Peyer's patch (tissue), 4 donors: ENCODE results near the gene ZSCAN21. TPM values are rescaled to one million over a fixed set of nuclear protein-coding genes. Genes with fewer than 3 reads are reported as not detected.

Experiments used
- DNase-seq, 3 donors: peaks; one replicate each; pipeline ENCODE4 v3.0.0-alpha.2; 2017 to 2019
- H3K27ac ChIP-seq, 4 donors: fragments of 200-600 bp; sonication (generic); one replicate each; pipeline ENCODE4 v1.5.1; 2016 to 2019
- H3K27me3 ChIP-seq, 2 donors: fragments of 200-600 bp; sonication (generic); one replicate each; pipeline ENCODE4 v1.5.1; 2019
- H3K36me3 ChIP-seq, 3 donors: fragments of 200-600 bp; sonication (generic); one replicate each; pipeline ENCODE4 v1.5.1; 2016 to 2019
- H3K4me1 ChIP-seq, 4 donors: fragments of 200-600 bp; sonication (generic); one replicate each; pipeline ENCODE4 v1.5.1; 2016 to 2019
- H3K4me3 ChIP-seq, 4 donors: fragments of 200-600 bp; sonication (generic); 1 replicate in 3 of 4; 2 replicates in 1 of 4; pipeline ENCODE4 v1.5.1; 2016 to 2019; ENCODE audit warnings: mild to moderate bottlenecking in 1 of 4
- H3K9me3 ChIP-seq, 4 donors: fragments of 200-600 bp; sonication (generic); one replicate each; pipeline ENCODE4 v1.5.1; 2016 to 2019; ENCODE audit warnings: mild to moderate bottlenecking in 1 of 4
- POLR2A ChIP-seq, 2 donors: fragments of 450-650 bp; IDR thresholded peaks; one replicate each; pipeline ENCODE4 v1.5.1; 2017; ENCODE audit warnings: antibody characterized with exemption in 2 of 2, mild to moderate bottlenecking in 2 of 2, moderate library complexity in 2 of 2
- total RNA-seq, 4 donors: library from RNA; depleted of rRNA; stranded (reverse); fragments of >200 nt; gene quantifications; one replicate each; pipeline ENCODE4 v1.1.0, GENCODE V29; 2016
- TF ChIP-seq, protein P1 (sequence below), 6 experiments: fragments of 450-650 bp in 4 of 6; fragments of 200-600 bp in 2 of 6; sonication (generic) in 1 of 6; IDR thresholded peaks; one replicate each; pipeline ENCODE4 v1.5.1; 2017 to 2019; ENCODE audit warnings: antibody characterized with exemption in 6 of 6, mild to moderate bottlenecking in 3 of 6, moderate library complexity in 1 of 6

Gene ZSCAN21
- total RNA-seq, 4 donors from 2014 or later, result 8.4 to 30.5 (median 12.0) TPM

DNA sequence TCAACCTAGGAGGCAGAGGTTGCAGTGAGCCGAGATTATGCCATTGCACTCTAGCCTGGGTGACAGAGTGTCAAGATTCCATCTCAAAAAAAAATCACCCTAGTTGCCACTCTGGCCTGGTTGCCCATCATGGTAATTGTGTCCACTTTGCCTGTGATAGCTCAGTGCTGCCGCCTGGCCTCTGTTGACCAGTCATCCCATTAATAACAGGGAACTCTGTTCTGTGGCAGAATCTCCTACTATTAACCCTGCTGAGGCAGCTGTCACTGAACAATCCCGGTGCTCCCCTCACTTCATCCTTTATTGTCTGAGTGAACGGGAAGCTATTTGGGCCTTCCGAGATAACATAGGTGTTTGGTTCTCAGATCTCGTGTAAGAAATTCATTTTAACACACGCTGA, 17.4 kb downstream of the ZSCAN21 start:
- TF ChIP-seq POLR2A (IDR thresholded peaks at IDR 0.05), result no peak
- TF ChIP-seq, protein P1, sequence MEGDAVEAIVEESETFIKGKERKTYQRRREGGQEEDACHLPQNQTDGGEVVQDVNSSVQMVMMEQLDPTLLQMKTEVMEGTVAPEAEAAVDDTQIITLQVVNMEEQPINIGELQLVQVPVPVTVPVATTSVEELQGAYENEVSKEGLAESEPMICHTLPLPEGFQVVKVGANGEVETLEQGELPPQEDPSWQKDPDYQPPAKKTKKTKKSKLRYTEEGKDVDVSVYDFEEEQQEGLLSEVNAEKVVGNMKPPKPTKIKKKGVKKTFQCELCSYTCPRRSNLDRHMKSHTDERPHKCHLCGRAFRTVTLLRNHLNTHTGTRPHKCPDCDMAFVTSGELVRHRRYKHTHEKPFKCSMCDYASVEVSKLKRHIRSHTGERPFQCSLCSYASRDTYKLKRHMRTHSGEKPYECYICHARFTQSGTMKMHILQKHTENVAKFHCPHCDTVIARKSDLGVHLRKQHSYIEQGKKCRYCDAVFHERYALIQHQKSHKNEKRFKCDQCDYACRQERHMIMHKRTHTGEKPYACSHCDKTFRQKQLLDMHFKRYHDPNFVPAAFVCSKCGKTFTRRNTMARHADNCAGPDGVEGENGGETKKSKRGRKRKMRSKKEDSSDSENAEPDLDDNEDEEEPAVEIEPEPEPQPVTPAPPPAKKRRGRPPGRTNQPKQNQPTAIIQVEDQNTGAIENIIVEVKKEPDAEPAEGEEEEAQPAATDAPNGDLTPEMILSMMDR (IDR thresholded peaks at IDR 0.05), result no peak
- H3K36me3 ChIP-seq, result peaks cover 4 to 58% (median 5%) of the 10 kb centered on the region in 3 donors
- H3K27ac ChIP-seq, result no peak overlapping the region
- DNase-seq, result no peak
- no peak overlapping the region for H3K4me3 ChIP-seq
- peaks cover 0 to 8% (median 0%) of the 10 kb centered on the region in 4 donors for H3K4me1 ChIP-seq
- H3K9me3 ChIP-seq, result peaks cover 0 to 13% (median 9%) of the 10 kb centered on the region in 4 donors
- H3K27me3 ChIP-seq, result no peaks in the 10 kb centered on the region

DNA sequence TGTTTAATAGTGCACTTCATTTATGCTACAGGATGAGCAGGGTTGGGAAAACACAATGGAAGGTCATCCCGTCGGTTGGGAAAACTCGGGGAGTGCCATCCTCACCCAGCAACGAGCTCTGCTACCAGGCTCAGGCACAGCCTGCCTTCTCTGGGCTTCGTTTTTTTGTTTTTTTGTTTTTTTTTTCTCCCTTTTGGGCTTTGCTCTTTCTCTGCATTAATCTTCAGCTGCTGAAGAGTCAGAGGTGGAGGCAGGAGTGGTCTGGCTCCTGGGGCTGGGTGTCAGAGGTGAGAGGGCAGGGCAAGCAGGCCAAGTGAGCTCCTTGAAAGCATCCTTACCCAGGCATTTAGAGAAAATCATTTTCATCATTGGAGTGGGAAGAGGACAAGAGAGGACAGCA, 20.4 kb downstream of the ZSCAN21 start:
- no peak for TF ChIP-seq POLR2A (IDR thresholded peaks at IDR 0.05)
- TF ChIP-seq, protein P1 (IDR thresholded peaks at IDR 0.05), result no peak
- H3K9me3 ChIP-seq, result peaks cover 0 to 25% (median 11%) of the 10 kb centered on the region in 4 donors
- H3K36me3 ChIP-seq, result peaks cover 5 to 65% (median 14%) of the 10 kb centered on the region in 3 donors

GRCh38 chr7:100071018-100071723, 21.6 kb downstream of the ZSCAN21 start:
- Histone ChIP-seq H3K4me3 (no peak overlapping the region), H3K4me1 (peaks cover 0 to 2% (median 0%) of the 10 kb centered on the region in 4 donors), H3K27ac (no peak overlapping the region), H3K9me3 (peaks cover 0 to 25% (median 11%) of the 10 kb centered on the region in 4 donors), H3K27me3 (no peaks in the 10 kb centered on the region), H3K36me3 (peaks cover 5 to 76% (median 14%) of the 10 kb centered on the region in 3 donors)
- TF ChIP-seq, protein P1 (IDR thresholded peaks at IDR 0.05), result no peak
- no peak for TF ChIP-seq POLR2A (IDR thresholded peaks at IDR 0.05)
- no peak for DNase-seq

More for the DNA sequence above, 20.4 kb downstream of the ZSCAN21 start:
- no peak overlapping the region for H3K4me3 ChIP-seq
- H3K27me3 ChIP-seq, result no peaks in the 10 kb centered on the region
- H3K4me1 ChIP-seq, result peaks cover 0 to 8% (median 0%) of the 10 kb centered on the region in 4 donors
- DNase-seq, result no peak
- no peak overlapping the region for H3K27ac ChIP-seq

DNA sequence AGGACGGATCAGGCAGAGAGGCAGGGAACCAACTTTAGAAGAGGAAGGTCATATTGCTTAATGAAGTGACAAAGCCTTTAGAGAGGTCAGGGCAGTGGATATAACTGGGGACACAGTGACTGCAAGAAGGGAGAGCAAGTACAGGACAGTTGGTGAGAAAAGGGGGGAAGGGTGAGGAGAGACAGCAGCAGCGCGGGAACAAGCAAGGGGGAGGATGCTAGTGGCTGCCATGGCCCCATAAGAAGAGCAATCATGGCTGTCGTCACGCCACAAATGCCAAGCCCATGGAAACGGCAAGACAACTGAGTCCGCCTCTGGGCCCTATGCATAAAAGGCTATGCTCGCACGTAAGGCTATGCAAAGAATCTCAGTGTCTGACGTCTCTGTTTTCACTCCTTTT, 22.9 kb downstream of the ZSCAN21 start:
- DNase-seq, result no peak
- Histone ChIP-seq H3K4me1 (peaks cover 0 to 14% (median 0%) of the 10 kb centered on the region in 4 donors), H3K27ac (no peak overlapping the region), H3K9me3 (peaks cover 0 to 25% (median 11%) of the 10 kb centered on the region in 4 donors), H3K36me3 (peaks cover 5 to 87% (median 14%) of the 10 kb centered on the region in 3 donors), H3K27me3 (no peaks in the 10 kb centered on the region), H3K4me3 (no peak overlapping the region)
- no peak for TF ChIP-seq POLR2A (IDR thresholded peaks at IDR 0.05)
- TF ChIP-seq, protein P1 (IDR thresholded peaks at IDR 0.05), result no peak

DNA sequence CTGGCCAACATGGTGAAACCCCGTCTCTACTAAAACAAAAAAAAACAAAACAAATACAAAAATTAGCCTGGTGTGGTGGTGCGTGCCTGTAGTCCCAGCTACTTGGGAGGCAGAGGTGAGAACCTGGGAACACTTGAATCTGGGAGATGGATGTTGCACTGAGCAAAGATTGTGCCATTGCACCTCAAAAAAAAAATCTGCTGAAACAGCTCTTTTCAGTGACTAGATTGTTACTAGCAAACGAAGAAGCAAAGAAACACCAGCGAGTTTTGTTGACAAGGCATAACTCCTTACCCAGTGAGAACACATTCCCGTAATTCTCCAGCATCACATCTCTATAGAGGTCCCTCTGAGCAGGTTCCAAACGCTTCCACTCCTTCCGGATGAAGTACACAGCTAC, 25.3 kb downstream of the ZSCAN21 start:
- no peak for TF ChIP-seq POLR2A (IDR thresholded peaks at IDR 0.05)
- TF ChIP-seq, protein P1 (IDR thresholded peaks at IDR 0.05), result no peak
- H3K36me3 ChIP-seq, result peaks cover 5 to 82% (median 14%) of the 10 kb centered on the region in 3 donors

More for the DNA sequence above, 25.3 kb downstream of the ZSCAN21 start:
- DNase-seq, result no peak
- Histone ChIP-seq H3K27me3 (no peaks in the 10 kb centered on the region), H3K9me3 (peaks cover 0 to 25% (median 11%) of the 10 kb centered on the region in 4 donors), H3K4me1 (peaks cover 0 to 35% (median 3%) of the 10 kb centered on the region in 4 donors), H3K4me3 (no peak overlapping the region), H3K27ac (no peak overlapping the region)
